Heart left ventricle (tissue), 13 donors: Measurements from ENCODE around the gene WDFY3.
"Not testable (repeated sequence)": the region's sequence is repeated elsewhere in the genome, so short reads cannot be mapped to it uniquely, and the experiment has no call there.

ENCODE experiments used
- POLR2A ChIP-seq, 2 donors: fragments of 450-650 bp; IDR thresholded peaks; one replicate each; pipeline ENCODE4 v1.6.1; 2017; ENCODE audit warnings: antibody characterized with exemption in 2 of 2, mild to moderate bottlenecking in 2 of 2, moderate library complexity in 2 of 2
- TF ChIP-seq, protein P1 (sequence below), 12 donors: fragments of 200-600 bp; sonication (generic) in 4 of 12; IDR thresholded peaks; one replicate each; pipeline versions ENCODE4 v1.5.0 to v1.8.0; 2018 to 2022; ENCODE audit warnings: antibody characterized with exemption in 12 of 12, mild to moderate bottlenecking in 5 of 12
- donor health status: ischemic (EF 13 %, LVEDD 7.1; RV severe dilation, severe dysfunction).
- donor health status: DM: no; HTN: yes; CAD: no.
- donor health status: DM: no; HTN: no; CAD: no.
- donor health status: ischemic (EF 25% LVEDD 6.9; RV normal size, moderate dysfunction).
- donor health status: ischemic (EF 25% LVEDD 5.7; RV mildly dilated, moderate dysfunction).
- donor health status: ischemic (EF 35%, LVEDD 5.7; RV mildly dilated, moderate dysfunction).
- donor health status: nonischemic (EF 11% LVEDD 7.7; RV severe dilation, severe dysfunction).
- donor health status: DM: yes; HTN: yes; CAD: no.
- donor health status: PGD.
- donor health status: ischemic (EF 29% LVEDD 5.4; RV normal size, mild dysfunction).
- donor health status: nonischemic (EF 23%, LVEDD 6.1; RV moderate dilation, normal function).

- TF ChIP-seq, protein P1, sequence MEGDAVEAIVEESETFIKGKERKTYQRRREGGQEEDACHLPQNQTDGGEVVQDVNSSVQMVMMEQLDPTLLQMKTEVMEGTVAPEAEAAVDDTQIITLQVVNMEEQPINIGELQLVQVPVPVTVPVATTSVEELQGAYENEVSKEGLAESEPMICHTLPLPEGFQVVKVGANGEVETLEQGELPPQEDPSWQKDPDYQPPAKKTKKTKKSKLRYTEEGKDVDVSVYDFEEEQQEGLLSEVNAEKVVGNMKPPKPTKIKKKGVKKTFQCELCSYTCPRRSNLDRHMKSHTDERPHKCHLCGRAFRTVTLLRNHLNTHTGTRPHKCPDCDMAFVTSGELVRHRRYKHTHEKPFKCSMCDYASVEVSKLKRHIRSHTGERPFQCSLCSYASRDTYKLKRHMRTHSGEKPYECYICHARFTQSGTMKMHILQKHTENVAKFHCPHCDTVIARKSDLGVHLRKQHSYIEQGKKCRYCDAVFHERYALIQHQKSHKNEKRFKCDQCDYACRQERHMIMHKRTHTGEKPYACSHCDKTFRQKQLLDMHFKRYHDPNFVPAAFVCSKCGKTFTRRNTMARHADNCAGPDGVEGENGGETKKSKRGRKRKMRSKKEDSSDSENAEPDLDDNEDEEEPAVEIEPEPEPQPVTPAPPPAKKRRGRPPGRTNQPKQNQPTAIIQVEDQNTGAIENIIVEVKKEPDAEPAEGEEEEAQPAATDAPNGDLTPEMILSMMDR (IDR thresholded peaks at IDR 0.05): not testable (repeated sequence)
- TF ChIP-seq POLR2A (IDR thresholded peaks at IDR 0.05): not testable (repeated sequence)
These were observed 136.9 kb downstream of the WDFY3 start for GRCh38 chr4:84829633-84830032.
